AG04449 (cell line): ENCODE measurements around the gene RRP8.

Source experiments
- CTCF ChIA-PET: fragments of 350-600 bp; formaldehyde crosslinking; extraction: SDS; loops from one replicate; lab custom pipeline; 2021; ENCODE audit warnings: antibody characterized with exemption; lab: Yijun Ruan, JAX
- POLR2A ChIA-PET: fragments of 400-600, 350-600 bp; formaldehyde crosslinking; extraction: SDS; loops from one replicate; lab custom pipeline; 2020; ENCODE audit warnings: antibody characterized with exemption, inconsistent platforms; lab: Yijun Ruan, JAX
- DNase-seq: peaks from one replicate; pipeline ENCODE4 v3.0.0-alpha.2; 2010; ENCODE audit warnings: low read depth, low spot score
- H3K4me3 ChIP-seq: 2 replicates; pipeline ENCODE4 v1.5.1; 2011; ENCODE audit warnings: low read depth, mild to moderate bottlenecking, control low read depth, low read length
- CTCF ChIP-seq: IDR thresholded peaks from one replicate; pipeline ENCODE4 v1.5.1; 2011; ENCODE audit warnings: mild to moderate bottlenecking, moderate library complexity, low read length, control low read depth, inconsistent platforms; ENCODE audit not compliant: insufficient read depth; ENCODE audit errors: missing control alignments

RRP8 gene

GRCh38 chr11:6548121-6548520 is 55.3 kb downstream of the RRP8 start:
- ChIA-PET POLR2A (no interaction called here), CTCF (interaction anchor here (0.7 to 2.4 kb wide), 4 partner anchors 13 to 155 kb away, joined by 3 to 15 read pairs (median 7); no protein-coding TSS in a partner anchor)

GRCh38 chr11:6547177-6547576 is 56.2 kb downstream of the RRP8 start:
- TF ChIP-seq CTCF: no peak
- ChIA-PET POLR2A (no interaction called here), CTCF (interaction anchor here (2.4 kb wide), 1 partner anchor 16 kb away, joined by 15 read pairs; no protein-coding TSS in a partner anchor)
- DNase-seq: no peak
- no peak overlapping the region for H3K4me3 ChIP-seq

More at GRCh38 chr11:6548121-6548520, 55.3 kb downstream of the RRP8 start:
- DNase-seq: no peak
- no peak overlapping the region for H3K4me3 ChIP-seq
- TF ChIP-seq CTCF: no peak

- ChIA-PET POLR2A (no interaction called here), CTCF (interaction anchor here (1.8 to 2.4 kb wide), 2 partner anchors 16 to 159 kb away, joined by 7 to 15 read pairs; no protein-coding TSS in a partner anchor)
- no peak for TF ChIP-seq CTCF
Measured at GRCh38 chr11:6546735-6547134, 56.7 kb downstream of the RRP8 start.

GRCh38 chr11:6545917-6546605 is 57.4 kb downstream of the RRP8 start:
- TF ChIP-seq CTCF: no peak
- ChIA-PET POLR2A (interaction anchor here (0.6 kb wide), 1 partner anchor 61 kb away, joined by 3 read pairs; no protein-coding TSS in a partner anchor), CTCF (interaction anchor here (1.1 to 2.4 kb wide), 3 partner anchors 15 to 160 kb away, joined by 3 to 15 read pairs (median 7); no protein-coding TSS in a partner anchor)
- no peak overlapping the region for H3K4me3 ChIP-seq
- DNase-seq: no peak

More at GRCh38 chr11:6546735-6547134, 56.7 kb downstream of the RRP8 start:
- no peak for DNase-seq
- no peak overlapping the region for H3K4me3 ChIP-seq
